ELR (cell line): ENCODE measurements around the gene FEZ2.

Source experiments
- DNase-seq: peaks from one replicate; pipeline ENCODE4 v3.0.0-alpha.2; 2015; ENCODE audit warnings: low read depth

FEZ2 gene

DNA sequence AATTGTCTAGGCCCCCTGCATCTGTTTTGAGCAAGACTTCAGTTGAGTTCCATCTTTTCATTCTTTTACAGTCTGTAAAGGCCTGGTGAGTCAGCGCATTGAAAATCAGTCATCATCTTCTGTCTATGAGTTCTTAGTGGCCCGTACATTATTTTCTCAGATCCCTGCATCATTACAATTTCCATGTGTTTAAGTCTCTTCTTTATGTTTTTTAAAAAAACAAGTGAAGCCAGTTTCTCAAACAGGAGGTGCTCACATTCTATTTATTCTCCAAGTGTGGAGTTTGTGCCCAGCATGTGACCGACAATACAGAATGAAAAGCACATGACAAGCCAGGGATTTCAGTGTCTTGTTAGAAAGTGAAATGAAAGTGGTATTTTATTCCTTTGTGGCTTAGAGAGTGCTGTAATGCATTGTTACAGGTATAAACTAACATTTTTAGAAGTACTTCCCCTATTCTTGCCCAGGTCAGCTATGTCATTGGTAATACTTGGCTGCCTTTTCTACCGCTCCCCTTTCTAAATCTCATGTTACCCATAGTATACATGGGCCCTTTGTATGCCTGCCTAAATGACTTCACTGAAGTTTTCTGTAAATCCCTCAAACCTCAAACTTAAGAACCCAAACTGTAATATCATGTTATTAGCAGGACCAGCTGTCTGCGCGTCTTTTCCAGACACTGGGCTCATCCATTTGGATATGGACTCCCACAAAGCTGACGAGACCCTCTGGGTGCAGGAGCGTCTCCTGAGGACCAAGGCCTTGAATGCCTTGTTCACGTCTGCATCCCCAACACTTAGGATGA, 67.6 kb downstream of the FEZ2 start:
- peak; percentile 59 for DNase-seq

DNA sequence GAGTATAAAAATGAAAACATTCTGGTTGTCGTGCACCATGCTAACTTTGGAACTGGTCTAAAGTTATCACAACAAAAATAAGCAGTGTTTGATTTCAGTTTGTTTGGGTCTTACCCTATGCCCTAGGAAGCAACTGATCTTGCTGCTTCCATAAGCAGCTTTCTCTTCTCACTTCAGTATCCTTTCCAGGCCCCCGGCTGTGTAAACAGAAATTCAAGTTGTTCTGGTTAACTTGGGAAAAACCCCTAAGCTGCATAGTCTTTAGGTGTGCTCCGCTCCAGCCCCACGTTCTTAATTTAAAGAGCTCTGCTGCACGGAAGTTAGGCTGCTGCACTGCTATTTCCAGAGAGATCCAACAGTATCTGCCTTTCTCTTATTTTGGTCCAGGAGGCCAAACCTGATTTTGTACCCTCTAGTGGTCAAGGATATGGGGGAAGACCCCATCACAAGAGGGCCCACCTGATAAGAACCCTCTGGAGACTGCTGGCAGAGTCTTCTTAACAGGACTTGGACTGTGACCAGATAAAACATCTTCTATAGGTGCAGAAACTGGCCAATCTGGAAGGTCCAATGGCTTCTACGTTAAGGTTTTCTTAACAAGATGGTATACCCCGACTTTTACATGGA, 69.1 kb downstream of the FEZ2 start:
- DNase-seq: no peak

DNA sequence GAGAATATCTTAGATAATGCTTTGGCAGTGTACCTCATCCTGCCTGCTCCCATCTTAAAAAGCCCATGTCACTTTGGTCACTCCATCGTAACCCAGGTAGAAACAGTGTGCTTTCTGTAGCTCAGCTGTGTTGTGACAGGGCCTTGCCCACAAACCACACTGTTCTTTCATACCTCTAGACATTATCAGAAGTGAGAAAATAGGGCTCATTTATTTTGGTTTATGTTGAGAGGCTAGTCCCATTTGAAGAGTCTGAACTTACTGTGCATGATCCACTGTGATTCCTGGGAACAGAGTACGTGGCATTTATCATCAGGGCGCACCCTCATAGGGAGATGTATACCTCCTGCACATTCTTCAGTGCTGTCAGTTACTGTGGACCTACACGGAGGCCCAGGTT, 69.7 kb downstream of the FEZ2 start:
- DNase-seq: no peak

DNA sequence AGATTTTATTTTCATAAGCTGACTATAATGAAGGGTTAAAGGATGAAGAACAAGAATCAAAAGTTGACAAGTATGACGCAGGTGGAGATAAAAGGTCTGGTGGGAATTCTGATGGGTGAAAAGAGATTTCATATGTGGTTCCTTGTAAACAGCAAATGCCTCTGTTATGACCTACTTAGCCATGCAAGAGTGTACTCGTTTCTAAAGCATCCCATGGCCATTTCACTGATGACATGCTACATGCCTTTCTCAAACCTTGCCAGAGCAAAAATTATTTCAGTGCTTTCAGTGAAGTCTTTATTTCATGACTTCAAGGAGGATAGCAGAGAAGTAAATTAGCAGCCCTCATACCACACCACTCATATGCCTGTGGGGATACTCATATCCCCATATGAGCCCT, 71.7 kb downstream of the FEZ2 start:
- DNase-seq: no peak

DNA sequence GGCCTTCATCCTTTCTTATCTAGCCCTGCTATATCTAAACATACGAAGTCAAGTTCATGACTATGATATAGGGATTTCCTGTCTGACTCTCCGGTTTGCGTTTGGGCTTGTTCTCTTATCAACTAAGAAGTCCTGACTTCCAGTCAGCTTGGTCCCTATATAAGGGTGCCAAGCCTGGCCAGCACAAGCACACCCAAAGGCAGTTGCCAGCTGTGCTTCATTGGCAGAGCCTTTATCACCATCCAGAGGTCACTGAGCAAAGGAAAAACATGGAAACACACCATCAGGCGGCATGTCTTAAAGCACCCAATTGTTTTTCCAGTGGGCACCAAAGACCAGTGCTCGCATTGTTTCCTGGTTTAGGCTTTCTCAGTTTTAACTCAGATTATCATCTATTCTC, 72.7 kb downstream of the FEZ2 start:
- no peak for DNase-seq

DNA sequence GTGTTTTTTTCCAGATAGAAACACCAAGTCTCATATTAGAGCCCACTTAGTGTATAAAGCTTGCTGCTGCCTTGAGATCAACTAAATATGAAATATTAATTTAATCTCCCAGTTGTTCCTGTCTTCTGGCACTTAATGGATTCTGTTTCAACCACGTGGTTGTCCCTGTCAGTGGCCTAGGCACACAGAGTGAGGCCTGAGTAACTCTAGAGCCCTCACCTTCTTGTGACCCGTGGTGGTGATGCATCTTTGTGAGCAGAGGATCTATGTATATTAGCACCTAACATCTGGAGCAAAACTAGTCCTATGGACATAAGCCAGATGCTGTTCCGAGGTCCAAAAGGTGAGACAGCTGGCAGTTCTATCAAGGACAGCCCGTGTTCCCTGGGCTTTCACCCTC, 74.8 kb downstream of the FEZ2 start:
- DNase-seq: no peak

DNA sequence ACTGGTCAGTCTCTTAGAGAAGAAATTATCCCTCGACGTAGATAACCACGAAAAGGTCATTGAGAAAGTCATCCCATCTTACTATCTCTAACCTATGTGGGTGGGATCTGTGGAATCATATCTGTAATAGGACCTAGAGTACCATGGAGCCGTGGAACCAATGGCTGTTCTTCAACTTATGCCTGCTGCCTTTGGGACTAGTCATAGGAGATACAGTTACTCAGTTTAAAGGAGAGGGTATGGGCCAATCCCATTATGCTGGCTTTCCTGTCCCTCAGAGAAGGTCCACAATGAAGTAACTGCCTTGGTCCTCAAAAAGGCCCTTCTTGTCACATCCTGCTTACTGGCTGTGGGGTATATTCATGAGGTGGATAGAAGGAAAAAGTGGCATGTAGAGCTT, 77.5 kb downstream of the FEZ2 start:
- DNase-seq: no peak

DNA sequence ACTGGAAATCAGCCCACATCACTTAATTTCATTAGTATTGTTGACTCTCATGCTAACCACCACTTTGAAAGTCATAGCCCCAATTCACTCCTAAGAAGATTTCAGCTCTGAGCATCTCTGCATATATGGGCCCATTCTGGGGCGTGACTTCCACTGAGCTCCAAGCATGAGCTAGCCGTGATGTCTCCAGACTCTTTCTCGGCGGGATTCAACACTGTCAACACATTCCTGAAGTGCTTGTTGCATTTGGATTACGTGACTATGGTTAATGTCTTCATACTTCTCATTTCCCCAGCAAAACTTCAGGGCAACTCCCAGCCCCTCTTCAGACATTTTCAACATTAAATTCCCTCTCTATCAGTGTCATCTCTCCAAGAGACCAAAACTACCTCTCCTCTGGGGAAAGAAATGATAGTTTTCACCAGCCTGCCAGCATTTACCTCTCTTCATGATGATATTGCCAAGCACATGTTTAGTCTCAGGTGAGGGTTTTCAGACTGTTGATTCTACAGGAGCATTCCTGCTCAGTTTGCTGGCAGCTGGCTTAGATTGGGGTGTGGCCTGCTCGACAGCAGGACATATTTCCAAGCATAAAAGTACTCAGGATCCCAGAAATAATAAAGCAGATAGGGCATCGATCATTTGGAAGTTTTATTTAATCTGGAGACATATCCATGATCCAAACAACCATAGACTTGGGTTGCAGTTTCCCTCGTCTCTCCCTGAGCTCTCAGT, 81.7 kb downstream of the FEZ2 start:
- DNase-seq: peak; percentile 44

DNA sequence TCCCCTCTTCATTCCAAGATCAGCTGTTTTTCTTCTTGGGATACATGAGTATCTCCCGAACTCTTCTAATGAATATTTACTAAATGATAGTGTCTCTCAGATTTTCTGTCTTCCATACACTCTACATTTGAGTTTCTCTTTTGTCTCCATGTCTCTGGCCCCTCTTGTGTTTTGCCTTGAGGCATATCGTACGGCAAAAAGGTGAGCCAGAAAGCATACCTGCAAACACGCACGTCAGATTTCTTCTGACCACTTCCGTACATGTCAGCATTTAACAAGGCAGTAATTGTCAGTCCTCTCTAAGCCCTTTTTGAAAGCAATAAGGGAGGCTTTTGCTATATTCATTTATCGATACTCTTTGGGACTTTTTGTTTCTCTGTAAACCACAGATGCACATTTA, 82.4 kb downstream of the FEZ2 start:
- no peak for DNase-seq

DNA sequence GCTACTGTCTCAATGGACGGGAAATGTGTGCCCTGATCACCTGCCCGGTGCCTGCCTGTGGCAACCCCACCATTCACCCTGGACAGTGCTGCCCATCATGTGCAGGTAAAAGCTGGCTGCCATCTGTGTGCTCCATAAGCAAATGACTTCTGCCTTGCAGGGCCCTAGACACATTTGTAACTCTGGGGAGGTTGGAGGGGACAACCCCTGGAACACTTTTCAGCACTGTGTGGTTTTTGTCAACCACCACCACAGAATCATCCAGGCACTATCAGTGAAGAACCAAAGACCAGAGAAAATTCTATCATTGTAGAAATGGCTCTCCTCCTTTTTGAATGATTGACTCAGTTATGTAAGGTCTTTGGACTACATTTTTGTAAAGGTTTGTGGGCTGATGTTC, 84.3 kb downstream of the FEZ2 start:
- no peak for DNase-seq

DNA sequence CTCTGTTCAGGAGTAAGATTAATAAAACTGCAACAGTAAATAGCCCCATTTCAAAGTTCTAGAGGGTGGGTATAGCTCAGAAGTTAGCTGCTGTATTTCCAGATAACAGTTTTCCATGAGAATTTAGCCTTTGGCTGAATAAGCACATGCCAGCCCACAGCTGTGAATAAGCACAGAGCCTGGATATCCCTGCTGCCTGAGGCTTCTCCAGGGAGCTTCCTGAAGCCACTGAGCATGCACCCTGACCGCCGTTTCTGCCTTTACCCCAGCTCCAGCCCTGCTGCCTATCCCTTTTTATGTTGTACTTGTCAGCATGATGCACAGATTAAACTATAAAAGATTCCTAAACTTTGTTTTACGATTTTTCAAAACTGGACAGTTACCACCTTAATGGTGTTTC, 85.3 kb downstream of the FEZ2 start:
- DNase-seq: no peak

DNA sequence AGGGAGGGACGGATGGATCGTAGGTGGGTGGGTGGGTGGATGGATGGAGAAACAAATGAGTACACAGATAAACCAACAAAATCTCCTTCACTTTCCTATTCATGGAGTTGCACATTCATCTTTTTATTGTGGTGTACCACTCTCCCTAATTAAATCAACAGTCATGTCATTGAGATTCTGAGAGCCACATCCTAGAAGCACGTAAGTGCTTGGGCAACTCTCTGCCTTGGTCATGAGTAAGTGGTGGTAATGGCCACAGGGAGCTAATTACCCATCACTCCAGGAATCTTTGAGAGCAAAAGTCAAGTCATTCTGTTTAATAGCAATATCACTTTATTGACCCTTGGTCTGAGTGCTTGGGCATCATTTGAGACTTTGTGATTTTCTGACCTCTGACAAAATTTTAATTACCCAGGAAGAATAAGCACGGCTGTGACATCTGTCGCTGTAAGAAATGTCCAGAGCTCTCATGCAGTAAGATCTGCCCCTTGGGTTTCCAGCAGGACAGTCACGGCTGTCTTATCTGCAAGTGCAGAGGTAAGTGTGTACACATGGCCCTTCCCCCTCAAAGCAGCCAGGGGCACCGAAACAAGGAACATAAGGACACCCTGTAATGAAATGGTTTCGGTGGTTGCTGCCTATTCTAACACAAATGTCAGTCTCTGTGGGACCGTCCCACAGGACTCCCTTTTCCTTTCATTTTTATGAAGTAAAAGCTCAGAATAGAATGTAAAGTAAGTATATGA, 85.9 kb downstream of the FEZ2 start:
- DNase-seq: peak; percentile 18

DNA sequence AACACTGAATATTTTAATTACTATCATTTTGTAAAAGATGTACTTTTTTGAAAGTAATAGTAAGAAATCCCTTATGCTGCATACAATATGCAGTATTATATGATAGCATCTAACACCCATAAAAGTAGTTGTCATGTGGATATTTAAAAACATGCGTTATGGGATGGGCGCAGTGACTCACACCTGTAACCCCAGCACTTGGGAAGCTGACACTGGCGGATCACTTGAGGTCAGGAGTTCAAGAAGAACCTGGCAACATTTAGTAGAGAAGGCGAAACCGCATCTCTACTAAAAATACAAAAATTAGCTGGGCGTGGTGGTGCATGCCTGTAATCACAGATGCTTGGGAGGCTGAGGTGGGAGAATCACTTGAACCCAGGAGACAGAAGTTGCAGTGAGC, 88.9 kb downstream of the FEZ2 start:
- no peak for DNase-seq

DNA sequence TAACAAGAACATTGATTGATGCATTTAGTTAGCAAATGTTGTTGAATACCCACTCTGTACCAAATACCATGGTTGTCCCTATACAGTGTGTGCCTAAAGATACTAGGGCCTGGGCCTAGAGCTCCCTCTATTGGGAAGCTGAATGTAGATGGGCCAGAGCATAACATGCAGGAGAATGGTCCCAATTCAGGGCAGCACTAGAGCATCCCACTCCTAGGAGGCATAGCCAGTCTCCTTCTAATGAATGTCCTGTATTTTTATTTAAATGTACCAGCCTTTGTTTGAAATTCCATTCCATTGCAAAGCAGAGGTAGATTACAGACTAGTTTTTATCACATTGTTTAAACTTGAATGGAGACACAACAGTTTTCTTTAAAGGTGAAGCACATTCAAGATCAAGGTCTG, 90.6 kb downstream of the FEZ2 start:
- DNase-seq: peak; percentile 73
